Stimulated activated naive CD4-positive, alpha-beta T cell treated with Interleukin-2 at 50 U/mL for 16 hours (primary cell): ENCODE results near the gene EXOSC3.
A peak's percentile ranks its signal among the peaks of the same experiment; 100 is the strongest.
"Not testable (repeated sequence)": the region's sequence is repeated elsewhere in the genome, so short reads cannot be mapped to it uniquely, and the experiment has no call there.

Experiments used
- DNase-seq: peaks from one replicate; lab custom pipeline; 2025; lab: John Stamatoyannopoulos, UW

EXOSC3 gene

DNA sequence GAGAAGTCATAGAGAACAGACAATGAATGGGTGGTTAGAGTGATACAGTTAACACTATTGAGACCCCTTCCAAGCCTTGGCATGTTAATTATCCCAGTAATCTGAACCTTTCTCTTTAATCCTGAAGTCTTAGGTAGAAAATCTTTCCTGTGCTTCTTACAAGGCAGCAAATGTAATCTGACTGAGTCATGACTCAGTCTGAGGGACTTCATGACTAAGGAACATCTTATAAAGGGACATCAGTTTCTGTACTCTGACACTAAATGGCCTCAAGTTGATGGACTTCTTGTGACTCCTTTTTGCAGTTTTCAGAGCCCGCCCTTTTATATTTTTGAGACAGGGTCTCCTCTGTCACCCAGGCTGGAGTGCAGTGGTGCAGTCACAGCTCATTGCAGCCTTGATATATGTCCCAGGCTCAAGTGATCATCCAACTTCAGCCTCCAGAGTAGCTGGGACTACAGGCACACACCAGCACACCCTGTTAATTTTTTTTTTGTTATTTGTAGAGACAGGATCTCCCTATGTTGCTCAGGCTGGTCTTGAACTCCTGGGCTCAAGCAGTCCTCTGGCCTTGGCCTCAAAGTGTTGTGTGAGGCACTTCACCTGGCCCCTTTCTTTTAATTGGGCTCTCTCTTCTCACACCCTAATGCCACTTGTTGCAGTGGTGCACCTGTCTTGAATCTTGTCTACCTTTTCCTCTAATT, 9.5 kb downstream of the EXOSC3 start:
- no peak for DNase-seq

DNA sequence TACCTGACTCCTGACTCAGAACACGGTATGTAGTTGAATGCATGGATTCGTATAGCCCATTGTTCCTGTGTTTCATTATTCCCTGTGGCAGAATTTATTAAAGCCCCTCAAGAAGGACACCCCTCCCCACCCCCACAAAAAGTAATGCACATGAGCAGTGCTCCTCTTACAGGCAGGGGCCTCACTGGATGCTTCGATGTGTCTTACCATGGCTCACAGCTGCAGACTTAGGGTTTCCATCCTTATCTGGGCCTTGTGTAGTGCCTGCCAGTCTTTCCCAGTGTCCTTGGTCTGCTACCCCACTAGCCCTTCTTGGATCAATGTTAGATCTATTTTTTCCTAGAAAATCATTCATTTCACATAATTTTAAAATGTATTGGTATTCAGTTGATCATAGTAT, 14.9 kb downstream of the EXOSC3 start:
- DNase-seq: no peak

DNA sequence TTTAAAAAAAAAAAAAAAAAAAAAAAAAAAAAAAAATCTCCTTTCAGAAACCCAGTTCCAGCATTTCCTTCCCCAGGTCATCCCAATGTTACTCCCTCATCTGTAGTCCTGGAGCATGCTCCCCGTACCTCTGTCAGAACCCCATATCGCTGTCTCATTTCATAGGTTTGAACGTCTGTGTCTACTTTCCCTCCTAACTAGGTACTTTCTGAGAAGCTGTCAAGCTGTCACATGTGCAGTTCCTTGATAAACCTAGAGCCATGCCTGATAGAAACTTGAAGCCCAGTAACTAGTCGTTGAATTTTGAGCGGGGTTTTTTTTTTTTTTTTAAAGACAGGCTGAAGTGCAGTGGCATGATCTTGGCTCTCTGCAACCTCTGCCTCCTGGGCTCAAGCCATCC, 15.6 kb downstream of the EXOSC3 start:
- DNase-seq: no peak

DNA sequence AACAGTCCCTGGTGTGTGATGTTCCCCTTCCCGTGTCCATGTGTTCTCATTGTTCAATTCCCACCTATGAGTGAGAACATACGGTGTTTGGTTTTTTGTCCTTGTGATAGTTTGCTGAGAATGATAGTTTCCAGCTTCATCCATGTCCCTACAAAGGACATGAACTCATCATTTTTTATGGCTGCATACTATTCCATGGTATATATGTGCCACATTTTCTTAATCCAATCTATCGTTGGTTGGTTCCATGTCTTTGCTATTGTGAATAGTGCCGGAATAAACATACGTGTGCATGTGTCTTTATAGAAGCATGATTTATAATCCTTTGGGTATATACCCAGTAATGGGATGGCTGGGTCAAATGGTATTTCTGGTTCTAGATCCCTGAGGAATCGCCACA, 19.6 kb downstream of the EXOSC3 start:
- not testable (repeated sequence) for DNase-seq

DNA sequence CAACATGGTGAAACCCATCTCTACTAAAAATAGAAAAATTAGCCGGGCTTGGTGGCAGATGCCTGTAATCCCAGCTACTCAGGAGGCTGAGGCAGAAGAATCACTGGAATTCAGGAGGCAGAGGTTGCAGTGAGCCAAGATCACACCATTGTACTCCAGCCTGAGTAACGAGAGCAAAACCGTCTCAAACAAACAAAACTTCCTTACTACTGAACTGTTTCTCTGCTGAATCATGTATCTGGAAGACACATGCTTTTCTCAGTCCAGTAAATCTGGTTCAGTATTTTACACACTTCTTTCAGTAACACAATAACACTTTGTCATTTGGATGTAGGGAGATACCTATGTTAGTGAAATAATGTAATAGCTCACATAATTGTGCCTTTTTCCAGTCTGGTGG, 23.4 kb downstream of the EXOSC3 start:
- no peak for DNase-seq

DNA sequence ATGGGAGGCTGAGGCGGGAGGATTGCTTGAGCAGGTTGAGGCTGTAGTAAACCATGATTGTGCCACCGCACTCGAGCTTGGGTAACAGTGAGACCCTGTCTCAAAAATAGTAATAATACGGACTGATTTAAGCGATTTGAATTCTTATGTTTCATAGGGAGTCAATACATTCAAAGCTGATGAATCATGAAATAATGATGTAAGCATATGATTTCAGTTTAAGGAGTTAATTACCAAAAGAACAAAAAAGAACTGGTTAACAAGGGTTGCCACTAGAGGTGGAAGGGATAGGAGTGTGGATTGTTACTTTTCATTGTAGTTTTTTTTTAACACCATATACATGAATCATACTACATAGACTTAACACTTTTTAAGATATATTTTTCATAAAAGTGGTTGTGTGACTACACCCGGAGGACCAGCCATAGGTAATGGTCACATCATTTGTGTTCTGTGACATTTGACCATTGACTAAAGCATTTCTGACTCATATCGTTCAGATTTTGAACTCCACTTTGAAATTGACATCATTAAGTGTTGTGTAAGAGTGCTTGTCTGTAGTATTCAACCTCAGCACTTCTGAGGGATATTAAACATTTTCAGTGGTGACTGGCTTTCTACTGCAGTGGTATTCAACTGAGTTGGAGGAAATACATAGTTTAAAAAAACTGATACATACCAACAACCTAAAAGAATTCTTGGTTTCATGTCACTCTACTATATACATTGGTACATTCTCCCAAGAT, 24.3 kb downstream of the EXOSC3 start:
- DNase-seq: no peak

DNA sequence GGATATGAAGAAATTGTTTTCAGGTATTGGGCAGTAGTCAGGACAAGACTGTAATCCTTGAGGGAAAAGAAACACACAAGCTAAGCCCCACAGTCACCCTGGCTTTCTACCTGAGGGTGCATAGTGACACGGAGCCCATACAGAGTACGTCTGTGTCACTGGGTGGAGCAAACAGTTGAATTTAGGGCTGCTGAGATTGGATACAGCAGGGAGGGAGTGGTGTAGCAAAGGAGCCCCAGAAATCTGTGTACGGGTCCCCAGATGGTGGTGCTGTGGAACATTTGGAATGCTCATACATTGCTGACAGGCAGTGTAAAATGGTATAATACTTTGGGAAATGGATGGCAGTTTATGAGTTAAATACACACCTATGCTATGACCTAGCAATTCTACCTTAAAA, 26.1 kb downstream of the EXOSC3 start:
- no peak for DNase-seq

DNA sequence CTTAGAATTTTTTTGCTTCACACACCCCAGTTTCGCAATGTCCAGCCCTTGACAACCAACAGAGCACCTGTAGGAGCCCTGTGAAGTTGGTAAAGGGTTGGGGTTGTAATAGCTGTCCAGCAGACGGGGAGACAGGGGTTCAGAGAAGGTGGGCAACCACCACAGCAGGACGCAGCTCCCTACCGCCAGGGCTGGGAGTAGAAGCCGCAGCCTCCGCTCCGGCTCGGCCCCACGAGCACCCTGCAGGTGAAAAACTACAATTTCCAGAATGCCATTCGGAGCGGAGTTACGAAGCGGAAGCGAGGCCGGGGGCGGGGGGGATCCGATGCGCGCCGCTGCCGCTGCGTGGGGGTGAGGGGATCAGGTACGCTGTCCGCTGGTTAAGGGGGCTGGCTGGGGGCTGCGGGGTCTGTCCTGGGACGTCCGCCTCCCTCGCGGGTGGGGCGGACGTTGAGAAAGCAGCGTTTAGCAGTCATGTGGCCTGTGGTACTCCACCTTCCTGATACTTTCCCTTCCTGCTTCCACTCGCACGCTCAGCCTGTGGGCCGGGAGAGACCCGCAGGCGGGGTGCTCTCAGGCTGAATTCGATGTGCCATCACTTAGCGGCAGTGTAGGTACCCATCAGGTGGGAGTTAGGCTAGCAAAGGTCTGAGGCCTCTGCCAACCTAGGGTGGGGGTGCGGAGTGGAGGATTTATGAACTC, 31.2 kb downstream of the EXOSC3 start, which contains the start of gene TRMT10B:
Gene TRMT10B, plus strand, starts transcription at position 317 of the 702 bp plus-strand sequence. CDS start 8,127 bp downstream, outside the sequence.
- peak; percentile 73 for DNase-seq

DNA sequence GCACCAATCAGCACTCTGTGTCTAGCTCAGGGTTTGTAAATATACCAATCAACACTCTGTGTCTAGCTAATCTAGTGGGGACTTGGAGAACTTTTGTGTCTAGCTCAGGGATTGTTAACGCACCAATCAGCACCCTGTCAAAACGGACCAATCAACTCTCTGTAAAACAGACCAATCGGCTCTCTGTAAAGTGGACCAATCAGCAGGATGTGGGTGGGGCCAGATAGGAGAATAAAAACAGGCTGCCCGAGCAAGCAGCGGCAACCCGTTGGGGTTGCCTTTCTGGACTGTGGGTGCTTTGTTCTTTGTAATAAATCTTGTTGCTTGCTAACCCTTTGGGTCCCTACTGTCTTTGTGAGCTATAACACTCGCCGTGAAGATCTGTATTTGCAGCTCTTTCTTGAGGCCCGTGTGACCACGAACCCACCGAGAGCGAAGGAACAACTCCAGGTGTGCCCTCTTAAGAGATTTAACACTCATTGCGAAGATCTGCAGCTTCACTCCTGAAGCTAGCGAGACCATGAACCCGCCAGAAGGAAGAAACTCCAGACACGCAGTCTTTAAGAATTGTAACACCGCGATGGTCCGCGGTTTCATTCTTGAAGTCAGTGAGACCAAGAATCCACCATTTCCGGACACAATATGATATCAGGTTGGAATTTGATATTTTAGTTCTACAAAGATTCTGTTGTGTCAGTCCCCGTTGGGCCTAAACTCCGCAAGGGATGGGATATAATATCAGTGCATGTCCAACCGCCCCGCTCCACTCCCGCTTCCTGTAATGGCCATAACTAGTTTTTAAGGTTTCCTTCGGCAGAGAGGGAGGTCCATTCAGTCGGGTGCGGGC, 32.0 kb downstream of the EXOSC3 start:
- no peak for DNase-seq

DNA sequence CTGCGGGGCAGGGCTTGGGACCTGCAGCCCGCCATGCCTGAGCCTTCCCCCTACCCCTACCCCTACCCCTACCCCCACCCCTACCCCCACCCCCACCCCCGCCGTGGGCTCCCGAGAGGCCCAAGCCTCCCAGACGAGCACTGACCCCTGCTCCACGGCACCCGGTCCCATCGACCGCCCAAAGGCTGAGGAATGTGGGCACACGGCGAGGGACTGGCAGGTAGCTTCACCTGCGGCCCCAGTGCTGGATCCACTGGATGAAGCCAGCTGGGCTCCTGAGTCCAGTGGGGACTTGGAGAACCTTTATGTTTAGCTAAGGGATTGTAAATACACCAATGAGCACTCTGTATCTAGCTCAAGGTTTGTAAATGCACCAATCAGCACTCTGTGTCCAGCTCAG, 32.8 kb downstream of the EXOSC3 start:
- not testable (repeated sequence) for DNase-seq

DNA sequence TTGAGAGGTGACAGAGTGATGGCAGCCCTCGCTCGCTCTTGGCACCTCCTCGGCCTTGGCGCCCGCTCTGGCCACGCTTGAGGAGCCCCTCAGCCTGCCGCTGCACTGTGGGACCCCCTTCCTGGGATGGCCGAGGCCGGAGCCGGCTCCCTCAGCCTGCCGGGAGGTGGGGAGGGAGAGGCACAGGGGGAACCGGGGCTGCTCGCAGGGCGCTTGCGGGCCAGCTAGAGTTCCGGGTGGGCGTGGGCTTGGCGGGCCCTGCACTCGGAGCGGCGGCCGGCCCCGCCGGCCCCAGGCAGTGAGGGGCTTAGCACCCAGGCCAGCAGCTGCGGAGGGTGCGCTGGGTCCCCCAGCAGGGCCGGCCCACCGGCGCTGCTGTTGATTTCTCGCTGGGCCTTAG, 33.2 kb downstream of the EXOSC3 start:
- DNase-seq: not testable (repeated sequence)

DNA sequence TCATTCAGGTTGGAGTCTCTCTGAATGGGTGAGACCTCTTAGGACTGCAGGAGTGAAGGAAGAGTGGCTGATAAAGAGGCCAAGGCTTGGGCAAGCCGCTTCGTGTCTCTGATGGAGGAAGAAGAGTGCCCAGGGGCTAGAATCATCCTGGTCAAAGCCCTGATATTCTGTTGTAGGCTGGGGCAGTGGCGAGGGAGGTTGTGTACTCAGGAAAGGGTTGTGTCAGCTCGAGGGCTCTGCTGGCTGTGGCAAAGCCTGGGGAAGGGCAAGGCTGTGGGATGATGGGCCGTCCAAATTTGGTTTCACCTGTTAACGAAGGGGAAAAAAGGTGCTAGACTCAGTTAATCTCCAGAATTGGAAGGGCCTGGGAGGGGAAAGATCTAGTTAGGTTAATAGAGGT, 33.7 kb downstream of the EXOSC3 start:
- DNase-seq: no peak

DNA sequence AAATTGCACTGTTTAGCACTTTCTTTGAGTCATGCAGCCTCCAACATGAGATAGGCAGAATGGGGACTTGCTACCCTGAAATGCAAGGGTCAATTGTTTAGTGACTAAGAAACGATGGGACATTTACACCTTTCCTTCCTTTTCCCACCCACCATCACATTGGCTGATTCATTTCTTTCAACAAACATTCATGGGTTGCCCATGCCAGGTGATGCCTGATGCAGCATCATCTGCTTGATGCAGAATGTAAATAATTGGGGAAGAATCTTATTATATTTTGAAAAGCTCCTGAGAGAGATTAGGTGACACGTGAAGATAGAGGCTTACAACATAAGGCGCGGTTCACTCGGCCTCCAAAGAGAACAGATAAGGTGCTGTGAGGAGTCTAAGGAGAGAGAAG, 35.7 kb downstream of the EXOSC3 start:
- no peak for DNase-seq

DNA sequence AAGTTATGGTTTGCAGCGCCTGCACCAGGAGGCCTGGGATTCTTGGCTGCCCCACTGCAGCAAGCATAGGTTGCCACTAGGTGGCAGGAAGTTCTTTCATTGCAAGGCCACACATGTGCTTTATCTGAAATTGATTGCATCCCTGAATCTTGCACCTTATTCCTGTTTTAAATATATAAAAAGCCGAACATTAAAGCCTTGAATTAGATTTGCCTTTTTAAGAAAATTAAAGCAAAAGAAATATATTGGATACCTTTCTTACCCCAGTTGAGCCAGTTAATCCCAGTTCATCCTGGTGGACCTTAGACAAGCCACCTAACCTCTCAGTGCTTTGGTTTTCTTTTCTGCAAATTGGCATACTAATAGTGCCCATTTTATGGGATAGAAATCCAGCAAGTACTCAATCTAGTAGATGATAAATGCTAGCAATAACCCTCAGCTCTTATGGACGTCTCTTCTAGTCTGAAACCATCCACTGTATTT, 37.6 kb downstream of the EXOSC3 start:
- DNase-seq: peak; percentile 39

DNA sequence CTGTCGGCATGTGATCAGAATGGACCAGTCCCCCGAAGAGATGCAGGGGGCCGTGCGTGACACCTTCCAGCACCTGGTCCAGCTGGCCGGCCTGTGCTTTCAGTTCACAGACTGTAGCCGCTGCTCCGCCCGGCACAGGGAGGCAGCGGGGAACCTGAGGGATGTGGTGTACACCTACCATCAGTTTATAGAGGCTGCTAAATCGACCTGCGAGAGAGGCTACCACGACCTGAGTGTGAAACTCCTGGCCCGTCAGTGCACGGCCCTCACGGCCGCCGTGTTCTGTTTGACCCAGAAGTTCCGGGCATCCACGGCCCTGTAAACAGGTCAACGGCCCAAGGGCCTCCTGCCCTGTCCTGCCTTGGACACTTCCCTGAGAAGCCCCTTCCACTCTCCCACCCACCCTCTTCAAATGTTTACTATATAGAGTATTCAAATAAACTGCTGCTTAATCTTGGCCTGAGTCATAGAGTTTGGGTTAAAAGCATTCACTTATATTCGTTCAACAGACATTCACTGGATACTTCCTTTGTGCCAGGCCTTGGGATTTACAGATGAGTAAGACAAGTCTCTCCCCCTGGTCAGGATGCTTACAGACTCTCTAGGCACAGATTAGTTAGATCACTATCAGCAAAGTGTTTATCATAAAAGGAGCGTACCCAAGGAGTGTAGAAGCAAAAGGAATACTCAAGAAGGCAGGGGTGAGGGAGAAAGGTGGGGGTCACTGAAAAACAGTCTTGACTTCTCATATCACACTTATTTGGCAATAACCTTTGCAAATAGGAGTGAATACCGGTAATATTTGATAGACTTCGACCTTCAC, 38.2 kb downstream of the EXOSC3 start:
- DNase-seq: no peak

DNA sequence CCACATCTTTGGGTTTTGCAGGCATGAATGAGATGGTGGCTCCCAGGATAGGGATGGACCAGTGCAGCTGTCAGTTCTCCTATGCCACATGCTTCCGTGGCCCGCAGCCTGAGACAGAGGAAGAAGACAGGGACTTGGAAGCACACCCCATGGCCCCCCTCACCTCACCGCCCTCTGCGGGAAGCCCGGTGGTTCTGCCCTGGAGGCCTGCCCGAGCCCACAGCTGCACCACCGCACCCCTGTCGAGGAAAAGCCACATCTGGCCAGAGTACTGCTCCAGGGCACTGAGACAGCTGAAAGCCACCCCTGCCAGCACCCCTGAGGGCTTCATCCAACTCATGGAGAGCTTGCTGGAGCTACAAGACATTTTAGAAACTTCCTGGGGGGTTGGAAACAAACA, 38.9 kb downstream of the EXOSC3 start:
- no peak for DNase-seq

DNA sequence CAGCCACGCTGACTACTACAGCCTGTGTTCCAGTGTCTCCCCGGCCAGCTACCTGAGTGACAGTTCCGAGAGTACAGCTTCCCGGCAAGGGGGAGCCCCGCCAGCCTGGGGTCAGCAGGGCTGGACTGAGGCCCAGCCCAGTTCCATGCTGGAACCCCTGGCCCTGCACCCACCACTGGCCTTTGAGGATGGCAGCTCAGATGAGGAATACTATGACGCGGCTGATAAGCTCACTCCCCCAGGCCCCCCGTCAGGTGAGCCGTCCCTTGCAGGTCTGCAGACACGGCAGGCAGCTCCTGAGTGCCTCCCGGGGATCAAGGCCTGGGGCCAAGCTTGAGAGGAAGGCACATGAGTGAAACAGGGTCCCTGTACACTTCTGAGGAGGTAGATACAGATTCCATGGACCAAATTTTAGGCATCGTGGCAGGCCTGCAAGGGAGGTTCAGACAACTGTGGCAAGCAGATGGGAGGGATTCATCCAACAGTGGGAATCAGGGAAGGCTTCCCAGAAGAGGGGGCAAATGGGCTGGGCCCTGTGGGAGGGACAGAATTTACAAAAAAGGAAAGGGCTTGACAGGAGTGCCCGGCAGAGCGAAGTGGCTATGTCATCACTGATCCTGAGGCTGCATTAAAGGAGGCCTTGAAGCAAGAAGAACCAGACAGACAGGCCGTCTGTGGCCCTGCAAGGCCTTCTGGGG, 44.1 kb downstream of the EXOSC3 start:
- no peak for DNase-seq

DNA sequence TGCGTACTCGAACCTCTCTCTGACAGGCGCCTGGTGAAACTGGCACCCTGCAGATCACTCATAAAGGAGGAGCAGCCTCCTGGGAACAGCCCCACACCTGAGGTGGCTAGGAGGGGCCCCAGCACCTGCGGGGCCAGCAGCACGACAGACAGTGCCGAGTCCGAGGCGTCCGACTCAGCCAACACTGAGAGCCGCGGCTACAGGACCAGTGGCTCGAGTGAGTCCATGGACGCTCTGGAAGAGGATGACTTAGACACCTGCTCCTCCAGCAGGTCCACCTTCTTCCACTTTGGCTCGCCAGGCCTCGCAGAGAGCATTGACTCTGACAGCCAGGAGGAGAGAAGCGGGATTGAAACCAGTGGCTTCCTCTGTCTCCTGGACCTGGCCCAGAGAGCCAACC, 44.7 kb downstream of the EXOSC3 start:
- DNase-seq: no peak

DNA sequence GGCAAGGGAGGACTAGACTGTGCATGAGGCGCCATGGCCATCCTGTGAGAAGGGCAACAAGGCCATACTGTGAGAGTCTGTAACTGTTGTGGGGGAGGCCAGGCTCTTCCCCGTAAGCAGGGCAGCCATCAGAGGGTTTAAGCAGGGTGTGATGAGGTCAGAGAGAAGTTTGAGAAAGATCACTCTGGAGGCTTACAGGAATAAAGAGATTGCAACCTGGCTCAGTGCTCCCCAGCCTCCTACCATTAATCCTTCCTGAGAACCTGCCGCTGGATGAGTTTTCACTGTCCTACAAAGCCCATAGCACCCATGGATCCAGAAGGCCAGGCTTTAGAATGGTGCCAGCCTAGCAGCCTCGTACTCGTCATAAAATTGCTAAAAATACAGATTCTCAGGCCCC, 45.6 kb downstream of the EXOSC3 start:
- no peak for DNase-seq

DNA sequence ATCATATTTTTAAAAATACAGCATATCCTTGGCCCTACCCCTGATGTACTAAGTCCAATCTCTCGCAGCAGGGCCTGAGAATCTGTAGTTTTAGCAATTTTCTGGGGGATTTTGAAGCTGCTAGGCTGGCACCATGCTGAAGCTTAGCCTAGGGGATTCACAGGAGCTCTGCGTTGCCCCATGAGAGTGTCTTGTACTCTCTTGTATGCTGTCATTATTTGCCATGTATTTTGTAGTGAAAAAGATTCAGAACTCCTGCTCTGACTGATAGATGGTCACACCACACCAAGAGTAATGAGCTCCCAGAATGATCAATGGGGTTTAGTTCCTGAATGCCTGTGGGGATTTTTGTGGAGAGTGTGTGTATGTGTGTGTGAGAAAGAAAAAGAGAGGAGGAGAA, 51.9 kb downstream of the EXOSC3 start:
- no peak for DNase-seq
